ENCODE results near the gene RBM28. TPM values are rescaled to one million over a fixed set of nuclear protein-coding genes. Genes with fewer than 3 reads are reported as not detected.

Gene RBM28
- total and polyA plus RNA-seq, 2 of the 8 experiments (the other 6 are each of a cell fraction or from before 2014, with no cell fraction given) = 12.8 to 65.3 TPM

- DNase-seq (ENCODE audit: low read depth in 1 of 2, low spot score in 2 of 2) = no peak
- no peak overlapping the region; the same call in 1 of the 2 replicates for H2BK5ac ChIP-seq (ENCODE audit: low read depth, low read length)
- no peak for TF ChIP-seq GTF2F1 (IDR thresholded peaks at IDR 0.05; ENCODE audit: borderline replicate concordance, low read depth, low read length)
- TF ChIP-seq USF2 (IDR thresholded peaks at IDR 0.05; ENCODE audit: low read length) = no peak
- TF ChIP-seq SAP30 (IDR thresholded peaks at IDR 0.05; ENCODE audit: insufficient read depth, insufficient replicate concordance, low read length) = no peak
- no peak for TF ChIP-seq SIX5 (IDR thresholded peaks at IDR 0.05; ENCODE audit: low read depth, low read length)
- no peak for TF ChIP-seq RBBP5 (IDR thresholded peaks at IDR 0.05; ENCODE audit: borderline replicate concordance, low read depth, low read length)
- no peak for TF ChIP-seq CREB1 (IDR thresholded peaks at IDR 0.05)
- no peak for TF ChIP-seq MAFK (IDR thresholded peaks at IDR 0.05; ENCODE audit: low read depth, low read length)
Observed at GRCh38 chr7:128281605-128282380, 61.9 kb downstream of the RBM28 start.

More at GRCh38 chr7:128281605-128282380, 61.9 kb downstream of the RBM28 start:
- FAIRE-seq = no peak
- Histone ChIP-seq H2AK5ac (ENCODE audit: low read depth, low read length) (no peak overlapping the region), H3K27ac (ENCODE audit: low read depth, low read length) (no peak overlapping the region), H3K9ac (replicated peaks in 1 of 4; ENCODE audit: extremely low read depth in 1 of 4, low read depth in 3 of 4, low read length in 3 of 4) (no peak overlapping the region), H4K20me1 (replicated peaks in 1 of 2; ENCODE audit: control insufficient read depth in 1 of 2, insufficient read depth in 2 of 2, low read length in 2 of 2) (no peaks in the 10 kb centered on the region), H3K18ac (ENCODE audit: extremely low read depth, low read length) (no peak overlapping the region), H3K4ac (replicated peaks; ENCODE audit: insufficient read length, low read depth, low read length) (no peak overlapping the region), H3K23ac (ENCODE audit: insufficient read length) (no peak overlapping the region), H4K5ac (ENCODE audit: insufficient read length, low read depth, low read length) (no peak overlapping the region), H3K79me2 (ENCODE audit: control insufficient read depth in 1 of 2, insufficient read depth in 2 of 2, low read length in 2 of 2) (no peaks in the 10 kb centered on the region), H2BK120ac (replicated peaks; ENCODE audit: low read depth, low read length) (no peak overlapping the region), H3K23me2 (ENCODE audit: low read depth, low read length) (no peaks in the 10 kb centered on the region), H3K56ac (replicated peaks; ENCODE audit: insufficient read length, low read depth, low read length) (no peak overlapping the region), H3K4me2 (ENCODE audit: insufficient read depth in 1 of 2, low read depth in 2 of 2, low read length in 2 of 2) (no peak overlapping the region), H3K79me1 (ENCODE audit: low read depth, low read length) (no peaks in the 10 kb centered on the region), H4K8ac (ENCODE audit: extremely low read depth, insufficient read depth, low read length) (no peak overlapping the region; the same call in 1 of the 2 replicates), H2BK20ac (ENCODE audit: low read length) (no peak overlapping the region), H2BK15ac (ENCODE audit: low read length) (peak overlapping the region; percentile 61; the same call in 1 of the 2 replicates), H2AFZ (ENCODE audit: low read length) (no peak overlapping the region), H2BK12ac (ENCODE audit: low read depth, low read length) (no peak overlapping the region), H3K36me3 (ENCODE audit: control insufficient read depth in 2 of 4, insufficient read depth in 4 of 4, low read length in 3 of 4) (no peaks in the 10 kb centered on the region), H3K4me3 (ENCODE audit: extremely low read depth in 1 of 4, insufficient read depth in 2 of 4, low read depth in 3 of 4, low read length in 4 of 4) (no peak overlapping the region), H3K14ac (ENCODE audit: insufficient read length) (no peak overlapping the region), H3K9me3 (ENCODE audit: insufficient read depth in 2 of 2, low read depth in 1 of 2, low read length in 1 of 2) (peaks cover 0 to 4% of the 10 kb centered on the region in 2 experiments; a peak in 1 of 4 replicates), H4K91ac (replicated peaks; ENCODE audit: insufficient read length, low read length) (peak overlapping the region; percentile 42), H3K27me3 (replicated peaks in 1 of 4; ENCODE audit: control insufficient read depth in 3 of 4, extremely low read depth in 1 of 4, insufficient read depth in 3 of 4, low read length in 3 of 4) (0 out of 7 replicates have a peak, but pooled peaks cover 0 to 2% (median 0%) of the 10 kb centered on the region in 4 experiments), H3K4me1 (replicated peaks in 1 of 4; ENCODE audit: control insufficient read depth in 3 of 4, insufficient read depth in 4 of 4, low read length in 3 of 4) (no peaks in the 10 kb centered on the region)
- WGBS, 2 experiments (ENCODE audit: extremely low coverage in 1 of 2, insufficient coverage in 1 of 2, insufficient read length in 1 of 2, insufficient replicate concordance in 2 of 2, low coverage in 1 of 2, low lambda C conversion rate in 2 of 2, missing lambda C conversion rate in 1 of 2) = 79% methylated on average over 4 of the region's 4 CpGs; no CpG with 5 or more reads in 1 of the 2 experiments
- ChIA-PET CTCF (ENCODE audit: partially characterized antibody) (interaction anchor here (1.0 kb wide), 1 partner anchor 10 kb away, joined by 3 read pairs; no protein-coding TSS in a partner anchor), POLR2A (ENCODE audit: partially characterized antibody) (no interaction called here)
